Adrenal gland (tissue), 5 donors: Measurements from ENCODE around the gene TBC1D9B.

Source experiments
- POLR2A ChIP-seq, 2 donors: fragments of 450-650 bp; IDR thresholded peaks; one replicate each; pipeline ENCODE4 v1.6.1; 2017; ENCODE audit warnings: antibody characterized with exemption in 2 of 2, mild to moderate bottlenecking in 2 of 2, moderate library complexity in 1 of 2
- TF ChIP-seq, protein P1 (sequence below), 6 experiments: fragments of 450-650 bp in 4 of 6; fragments of 200-600 bp in 2 of 6; sonication (generic) in 1 of 6; IDR thresholded peaks; 1 replicate in 5 of 6; 2 replicates in 1 of 6; pipeline versions ENCODE4 v1.5.1 to v1.8.0; 2016 to 2021; ENCODE audit warnings: antibody characterized with exemption in 6 of 6, mild to moderate bottlenecking in 2 of 6, moderate library complexity in 1 of 6
- donor health status: DM: no; HTN: no; CAD: no.

DNA sequence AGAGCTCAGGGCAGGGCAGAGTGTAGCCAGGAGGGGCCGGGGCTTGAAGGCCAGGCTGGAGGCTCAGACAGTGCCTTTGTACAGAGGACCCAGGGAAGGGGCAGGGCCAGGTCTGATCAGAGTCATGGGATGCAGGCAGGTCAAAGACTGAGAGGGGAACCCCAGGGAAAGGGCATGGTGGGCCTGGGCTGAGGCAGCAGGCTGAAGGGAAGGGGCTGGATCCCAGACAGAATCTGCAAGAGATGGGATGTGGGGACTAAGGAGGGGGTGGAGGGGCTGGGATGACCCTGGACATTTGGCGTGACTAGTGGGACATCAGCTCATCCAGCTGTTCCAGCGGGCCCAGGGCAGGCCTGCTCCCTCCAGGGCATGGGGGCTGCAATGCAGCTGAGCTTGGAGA lies 33.6 kb downstream of the TBC1D9B start:
- TF ChIP-seq, protein P1, sequence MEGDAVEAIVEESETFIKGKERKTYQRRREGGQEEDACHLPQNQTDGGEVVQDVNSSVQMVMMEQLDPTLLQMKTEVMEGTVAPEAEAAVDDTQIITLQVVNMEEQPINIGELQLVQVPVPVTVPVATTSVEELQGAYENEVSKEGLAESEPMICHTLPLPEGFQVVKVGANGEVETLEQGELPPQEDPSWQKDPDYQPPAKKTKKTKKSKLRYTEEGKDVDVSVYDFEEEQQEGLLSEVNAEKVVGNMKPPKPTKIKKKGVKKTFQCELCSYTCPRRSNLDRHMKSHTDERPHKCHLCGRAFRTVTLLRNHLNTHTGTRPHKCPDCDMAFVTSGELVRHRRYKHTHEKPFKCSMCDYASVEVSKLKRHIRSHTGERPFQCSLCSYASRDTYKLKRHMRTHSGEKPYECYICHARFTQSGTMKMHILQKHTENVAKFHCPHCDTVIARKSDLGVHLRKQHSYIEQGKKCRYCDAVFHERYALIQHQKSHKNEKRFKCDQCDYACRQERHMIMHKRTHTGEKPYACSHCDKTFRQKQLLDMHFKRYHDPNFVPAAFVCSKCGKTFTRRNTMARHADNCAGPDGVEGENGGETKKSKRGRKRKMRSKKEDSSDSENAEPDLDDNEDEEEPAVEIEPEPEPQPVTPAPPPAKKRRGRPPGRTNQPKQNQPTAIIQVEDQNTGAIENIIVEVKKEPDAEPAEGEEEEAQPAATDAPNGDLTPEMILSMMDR (IDR thresholded peaks at IDR 0.05): no peak
- no peak for TF ChIP-seq POLR2A (IDR thresholded peaks at IDR 0.05)
